HG02798 (cell line): ENCODE measurements around the gene RARS1.
"Not testable (repeated sequence)": the region's sequence is repeated elsewhere in the genome, so short reads cannot be mapped to it uniquely, and the experiment has no call there.

Source experiments
- ATAC-seq: cut with Tn5 transposase; IDR thresholded peaks from one replicate; pipeline ENCODE4 v1.9.1; 2021; ENCODE audit warnings: mild to moderate bottlenecking; ENCODE audit not compliant: unreplicated experiment, poor library complexity

Gene RARS1

GRCh38 chr5:168479166-168479565, 7.1 kb upstream of the RARS1 start:
- ATAC-seq = no peak

- ATAC-seq = no peak
These were observed 5.7 kb upstream of the RARS1 start for GRCh38 chr5:168480601-168481000.

- ATAC-seq = peak; percentile 96
These were observed 4.9 kb upstream of the RARS1 start for GRCh38 chr5:168481330-168481788.

GRCh38 chr5:168482361-168482760, 3.9 kb upstream of the RARS1 start:
- no peak for ATAC-seq

GRCh38 chr5:168489059-168489458, 2.8 kb downstream of the RARS1 start:
- ATAC-seq = no peak

- no peak for ATAC-seq
These were observed 7.8 kb downstream of the RARS1 start for GRCh38 chr5:168494057-168494555.

- no peak for ATAC-seq
These were observed 16.4 kb downstream of the RARS1 start for GRCh38 chr5:168502563-168503237.

- ATAC-seq = no peak
These were observed 27.7 kb downstream of the RARS1 start for GRCh38 chr5:168513861-168514428.

- ATAC-seq = no peak
These were observed 39.6 kb downstream of the RARS1 start for GRCh38 chr5:168525856-168526255.

GRCh38 chr5:168527756-168528295, 41.6 kb downstream of the RARS1 start:
- no peak for ATAC-seq

GRCh38 chr5:168528521-168529373, 42.5 kb downstream of the RARS1 start, which contains the start of gene FBLL1:
FBLL1 (plus strand) TSS chr5:168529305; CDS start chr5:168529505, 200 bp downstream.
- ATAC-seq = no peak

GRCh38 chr5:168529374-168530234, 43.3 kb downstream of the RARS1 start:
- no peak for ATAC-seq

GRCh38 chr5:168530621-168531150, 44.4 kb downstream of the RARS1 start:
- ATAC-seq = no peak

GRCh38 chr5:168531191-168531590, 44.9 kb downstream of the RARS1 start:
- ATAC-seq = no peak

GRCh38 chr5:168531987-168532864, 46.0 kb downstream of the RARS1 start:
- ATAC-seq = no peak

GRCh38 chr5:168534351-168534750, 48.1 kb downstream of the RARS1 start:
- not testable (repeated sequence) for ATAC-seq

- no peak for ATAC-seq
These were observed 50.9 kb downstream of the RARS1 start for GRCh38 chr5:168537176-168537575.

GRCh38 chr5:168549554-168549953, 63.3 kb downstream of the RARS1 start:
- no peak for ATAC-seq
